Natural killer cell (primary cell): ENCODE results near the gene RPL26. TPM values are rescaled to one million over a fixed set of nuclear protein-coding genes. Genes with fewer than 3 reads are reported as not detected.

ENCODE experiments used
- ATAC-seq, 3 donors: fragments of 150-1000 bp in 2 of 3; fragments of 200-7000 bp in 1 of 3; cut with Tn5 transposase; 1 replicate in 1 of 3; 2 replicates in 2 of 3; pipeline ENCODE4 v1.10.0; 2021; ENCODE audit warnings: mild to moderate bottlenecking in 2 of 3, moderate library complexity in 2 of 3
- DNase-seq, 2 donors: peaks; one replicate each; pipeline versions ENCODE4 v3.0.0 to v3.0.0-alpha.2; 2013 to 2021; ENCODE audit warnings: mixed read lengths in 1 of 2
- H3K27ac ChIP-seq: one replicate; pipeline ENCODE4 v1.5.1; 2013; ENCODE audit warnings: mild to moderate bottlenecking, low read length
- H3K27me3 ChIP-seq: one replicate; pipeline ENCODE4 v1.6.1; 2013; ENCODE audit warnings: low read length; ENCODE audit not compliant: control insufficient read depth, insufficient read depth
- H3K36me3 ChIP-seq: one replicate; pipeline ENCODE4 v1.6.1; 2013; ENCODE audit warnings: low read length; ENCODE audit not compliant: control insufficient read depth, insufficient read depth
- H3K4me1 ChIP-seq: one replicate; pipeline ENCODE4 v1.6.1; 2013; ENCODE audit warnings: low read length; ENCODE audit not compliant: control insufficient read depth, insufficient read depth
- H3K4me3 ChIP-seq: one replicate; pipeline ENCODE4 v1.5.1; 2013; ENCODE audit warnings: low read length
- H3K9me3 ChIP-seq: one replicate; pipeline ENCODE4 v1.6.1; 2013; ENCODE audit warnings: low read length; ENCODE audit not compliant: control insufficient read depth, insufficient read depth
- H3K27ac Mint-ChIP-seq, 2 donors: one replicate each; pipeline ENCODE4 v1.8.0; 2022; ENCODE audit warnings: mild to moderate bottlenecking in 2 of 2, mixed read lengths in 2 of 2, moderate library complexity in 1 of 2
- H3K27me3 Mint-ChIP-seq, 2 donors: one replicate each; pipeline ENCODE4 v1.8.0; 2022; ENCODE audit warnings: low read depth in 2 of 2, mixed read lengths in 2 of 2
- H3K36me3 Mint-ChIP-seq: one replicate; pipeline ENCODE4 v1.8.0; 2022; ENCODE audit warnings: mixed read lengths
- H3K4me1 Mint-ChIP-seq, 2 donors: one replicate each; pipeline ENCODE4 v1.8.0; 2022; ENCODE audit warnings: mixed read lengths in 2 of 2
- H3K4me3 Mint-ChIP-seq: one replicate; pipeline ENCODE4 v1.8.0; 2022; ENCODE audit warnings: mild to moderate bottlenecking, moderate library complexity, mixed read lengths
- H3K9me3 Mint-ChIP-seq, 2 donors: one replicate each; pipeline ENCODE4 v1.8.0; 2022; ENCODE audit warnings: mixed read lengths in 2 of 2
- CTCF ChIP-seq: fragments of 200-600 bp; IDR thresholded peaks from one replicate; pipeline ENCODE4 v1.8.0; 2022; ENCODE audit warnings: antibody characterized with exemption
- WGBS: methylation state at CpG from one replicate; pipeline ENCODE4 v1.1.7; 2013; ENCODE audit warnings: missing lambda C conversion rate; ENCODE audit not compliant: insufficient coverage; 5-methylcytosine and 5-hydroxymethylcytosine counted together
- intact Hi-C: fragments of 100-400 bp; cut with micrococcal nuclease; formaldehyde crosslinking; loops from one replicate; pipeline ENCODE4 v1.14.2; 2022
- total RNA-seq, 4 donors: library from RNA; stranded (reverse); fragments of 120-200 nt in 1 of 4; gene quantifications; one replicate each; pipeline versions ENCODE4 v1.2.3 to v1.2.4, GENCODE V29; 2013 to 2022

RPL26 gene
- total RNA-seq, 3 donors from 2014 or later (not counting 1 experiment from before 2014, with no cell fraction given): 1,481 to 1,796 (median 1,628) TPM

- no peak for TF ChIP-seq CTCF
- peaks cover 19 to 23% of the 10 kb centered on the region in 2 donors for H3K27me3 Mint-ChIP-seq
- H3K36me3 ChIP-seq: no peaks in the 10 kb centered on the region
- WGBS: 91% methylated on average over 46 of the region's 46 CpGs
- no peaks in the 10 kb centered on the region for H3K9me3 ChIP-seq
- H3K4me3 ChIP-seq: no peak overlapping the region
- peaks cover 30% of the 10 kb centered on the region for H3K4me1 ChIP-seq
- H3K36me3 Mint-ChIP-seq: no peaks in the 10 kb centered on the region
- H3K27ac Mint-ChIP-seq: peak overlapping the region; percentile 71 to 90
- DNase-seq (no peak), ATAC-seq (no peak)
- peaks cover 1% of the 10 kb centered on the region for H3K27me3 ChIP-seq
- intact Hi-C loops: no loop called here
- H3K4me1 Mint-ChIP-seq: peaks cover 26 to 31% of the 10 kb centered on the region in 2 donors
- H3K4me3 Mint-ChIP-seq: no peak overlapping the region
- H3K27ac ChIP-seq: peak overlapping the region; percentile 36
- no peaks in the 10 kb centered on the region for H3K9me3 Mint-ChIP-seq
These were observed 9.9 kb upstream of the RPL26 start for GRCh38 chr17:8392674-8393469.

- TF ChIP-seq CTCF: no peak
- no peaks in the 10 kb centered on the region for H3K9me3 ChIP-seq
- H3K27ac ChIP-seq: no peak overlapping the region
- H3K9me3 Mint-ChIP-seq: no peaks in the 10 kb centered on the region
- H3K4me1 ChIP-seq: peaks cover 36% of the 10 kb centered on the region
- H3K27ac Mint-ChIP-seq: no peak overlapping the region
- DNase-seq: no peak
- no peak overlapping the region for H3K4me3 Mint-ChIP-seq
- intact Hi-C loops: no loop called here
- no peaks in the 10 kb centered on the region for H3K36me3 Mint-ChIP-seq
- H3K36me3 ChIP-seq: no peaks in the 10 kb centered on the region
- H3K27me3 ChIP-seq: no peaks in the 10 kb centered on the region
- whole genome bisulfite sequencing: 91% methylated on average over 18 of the region's 18 CpGs
- no peak overlapping the region for H3K4me3 ChIP-seq
- H3K27me3 Mint-ChIP-seq: peaks cover 15 to 17% of the 10 kb centered on the region in 2 donors
- no peak for ATAC-seq
- peaks cover 32 to 37% of the 10 kb centered on the region in 2 donors for H3K4me1 Mint-ChIP-seq
These were observed 9.3 kb upstream of the RPL26 start for GRCh38 chr17:8392274-8392673.

- DNase-seq: no peak
- no peaks in the 10 kb centered on the region for H3K9me3 ChIP-seq
- no peak overlapping the region for H3K27ac Mint-ChIP-seq
- no peaks in the 10 kb centered on the region for H3K36me3 ChIP-seq
- no peak overlapping the region for H3K4me3 Mint-ChIP-seq
- H3K9me3 Mint-ChIP-seq: no peaks in the 10 kb centered on the region
- peaks cover 12 to 16% of the 10 kb centered on the region in 2 donors for H3K27me3 Mint-ChIP-seq
- H3K27me3 ChIP-seq: no peaks in the 10 kb centered on the region
- no peak for TF ChIP-seq CTCF
- H3K36me3 Mint-ChIP-seq: no peaks in the 10 kb centered on the region
- intact Hi-C loops: no loop called here
- H3K4me1 ChIP-seq: peaks cover 38% of the 10 kb centered on the region
- no peak overlapping the region for H3K4me3 ChIP-seq
- no peak for ATAC-seq
- WGBS: 74% methylated on average over 9 of the region's 9 CpGs
- no peak overlapping the region for H3K27ac ChIP-seq
- peaks cover 34 to 40% of the 10 kb centered on the region in 2 donors for H3K4me1 Mint-ChIP-seq
These were observed 8.7 kb upstream of the RPL26 start for GRCh38 chr17:8391711-8392110.
